Right renal cortex interstitium (tissue), 3 donors: Measurements from ENCODE around the gene SLCO1A2. TPM values are rescaled to one million over a fixed set of nuclear protein-coding genes. Genes with fewer than 3 reads are reported as not detected.

Source experiments
- DNase-seq, 3 donors: peaks; one replicate each; pipeline ENCODE4 v3.0.0-alpha.2; 2013; ENCODE audit warnings: low read depth in 3 of 3, low spot score in 2 of 3
- polyA plus RNA-seq, 3 donors: library from polyadenylated mRNA; unstranded; fragments of 120-200 nt; gene quantifications; one replicate each; pipeline ENCODE4 v1.2.1, GENCODE V29; 2013; ENCODE audit not compliant: insufficient read length in 3 of 3

Gene SLCO1A2
- polyA plus RNA-seq, 3 donors: 0.03 to 1.5 (median 0.15) TPM

GRCh38 chr12:21330682-21331253, 3.9 kb downstream of the SLCO1A2 start:
- no peak for DNase-seq

- no peak for DNase-seq
Measured at GRCh38 chr12:21328578-21328977, 6.1 kb downstream of the SLCO1A2 start.

- DNase-seq: no peak
Measured at GRCh38 chr12:21324551-21324950, 10.2 kb downstream of the SLCO1A2 start.

- no peak for DNase-seq
Measured at GRCh38 chr12:21323736-21324135, 11.0 kb downstream of the SLCO1A2 start.

GRCh38 chr12:21308785-21309184, 25.9 kb downstream of the SLCO1A2 start:
- no peak for DNase-seq

- DNase-seq: no peak
Measured at GRCh38 chr12:21305661-21306060, 29.1 kb downstream of the SLCO1A2 start.

GRCh38 chr12:21300632-21301031, 34.1 kb downstream of the SLCO1A2 start:
- no peak for DNase-seq

GRCh38 chr12:21296751-21297406, 37.8 kb downstream of the SLCO1A2 start:
- DNase-seq: no peak

- DNase-seq: no peak
Measured at GRCh38 chr12:21296348-21296747, 38.4 kb downstream of the SLCO1A2 start.

GRCh38 chr12:21294176-21294575, 40.5 kb downstream of the SLCO1A2 start:
- no peak for DNase-seq

GRCh38 chr12:21292111-21292510, 42.6 kb downstream of the SLCO1A2 start:
- no peak for DNase-seq

- no peak for DNase-seq
Measured at GRCh38 chr12:21289698-21290097, 45.0 kb downstream of the SLCO1A2 start.

- no peak for DNase-seq
Measured at GRCh38 chr12:21276826-21277225, 57.9 kb downstream of the SLCO1A2 start.

- no peak for DNase-seq
Measured at GRCh38 chr12:21265932-21266331, 68.8 kb downstream of the SLCO1A2 start.

- no peak for DNase-seq
Measured at GRCh38 chr12:21264232-21264631, 70.5 kb downstream of the SLCO1A2 start.

- DNase-seq: no peak
Measured at GRCh38 chr12:21257172-21257571, 77.5 kb downstream of the SLCO1A2 start.

GRCh38 chr12:21252070-21252469, 82.6 kb downstream of the SLCO1A2 start:
- no peak for DNase-seq

GRCh38 chr12:21248679-21249078, 86.0 kb downstream of the SLCO1A2 start:
- DNase-seq: no peak

GRCh38 chr12:21239866-21240265, 94.9 kb downstream of the SLCO1A2 start:
- DNase-seq: no peak

- no peak for DNase-seq
Measured at GRCh38 chr12:21234395-21234794, 100.3 kb downstream of the SLCO1A2 start.

GRCh38 chr12:21223930-21224329, 110.8 kb downstream of the SLCO1A2 start:
- DNase-seq: no peak

- no peak for DNase-seq
Measured at GRCh38 chr12:21221778-21222177, 112.9 kb downstream of the SLCO1A2 start.

- DNase-seq: no peak
Measured at GRCh38 chr12:21221072-21221471, 113.6 kb downstream of the SLCO1A2 start.
